HPDE6-E6E7 (cell line): ENCODE measurements around the gene CDK19.
"Not testable (repeated sequence)": the region's sequence is repeated elsewhere in the genome, so short reads cannot be mapped to it uniquely, and the experiment has no call there.

Source experiments
- DNase-seq: peaks from one replicate; pipeline ENCODE4 v3.0.0; 2011; ENCODE audit warnings: missing footprints; ENCODE audit errors: extremely low spot score

Gene CDK19

GRCh38 chr6:110813338-110814101 is 1.7 kb downstream of the CDK19 start:
- peak; percentile 5 for DNase-seq

- DNase-seq, result no peak
Observed at GRCh38 chr6:110812719-110813118, 2.5 kb downstream of the CDK19 start.

- no peak for DNase-seq
Observed at GRCh38 chr6:110810896-110811586, 4.2 kb downstream of the CDK19 start.

GRCh38 chr6:110809792-110810191 is 5.5 kb downstream of the CDK19 start:
- no peak for DNase-seq

- not testable (repeated sequence) for DNase-seq
Observed at GRCh38 chr6:110802175-110802574, 13.1 kb downstream of the CDK19 start.

- no peak for DNase-seq
Observed at GRCh38 chr6:110800839-110801196, 14.5 kb downstream of the CDK19 start.

GRCh38 chr6:110800196-110800838 is 15.0 kb downstream of the CDK19 start:
- DNase-seq, result no peak

GRCh38 chr6:110799655-110800054 is 15.6 kb downstream of the CDK19 start:
- DNase-seq, result no peak

- DNase-seq, result no peak
Observed at GRCh38 chr6:110799189-110799588, 16.1 kb downstream of the CDK19 start.

- DNase-seq, result no peak
Observed at GRCh38 chr6:110795271-110795670, 20.0 kb downstream of the CDK19 start.

GRCh38 chr6:110786696-110787095 is 28.6 kb downstream of the CDK19 start:
- no peak for DNase-seq

GRCh38 chr6:110786271-110786670 is 29.0 kb downstream of the CDK19 start:
- no peak for DNase-seq

- DNase-seq, result no peak
Observed at GRCh38 chr6:110784610-110784979, 30.7 kb downstream of the CDK19 start.

GRCh38 chr6:110781522-110782214 is 33.6 kb downstream of the CDK19 start:
- DNase-seq, result no peak

GRCh38 chr6:110778333-110778732 is 36.9 kb downstream of the CDK19 start:
- no peak for DNase-seq

GRCh38 chr6:110777636-110778035 is 37.6 kb downstream of the CDK19 start:
- no peak for DNase-seq

- no peak for DNase-seq
Observed at GRCh38 chr6:110776413-110776812, 38.9 kb downstream of the CDK19 start.

- no peak for DNase-seq
Observed at GRCh38 chr6:110769923-110770322, 45.3 kb downstream of the CDK19 start.

- DNase-seq, result no peak
Observed at GRCh38 chr6:110768057-110768456, 47.2 kb downstream of the CDK19 start.

- no peak for DNase-seq
Observed at GRCh38 chr6:110761371-110761770, 53.9 kb downstream of the CDK19 start.

- DNase-seq, result no peak
Observed at GRCh38 chr6:110760589-110760988, 54.7 kb downstream of the CDK19 start.

GRCh38 chr6:110760098-110760497 is 55.2 kb downstream of the CDK19 start:
- not testable (repeated sequence) for DNase-seq
